CD4-positive, alpha-beta T cell treated with Interleukin-15 for 1 hour (primary cell): ENCODE results near the gene SLC44A3.
"Not testable (repeated sequence)": the region's sequence is repeated elsewhere in the genome, so short reads cannot be mapped to it uniquely, and the experiment has no call there.

ENCODE experiments used
- DNase-seq: peaks from one replicate; pipeline ENCODE4 v3.0.0-alpha.2; 2020

The SLC44A3 gene

GRCh38 chr1:94940738-94941137 lies 120.6 kb downstream of the SLC44A3 start:
- no peak for DNase-seq

GRCh38 chr1:94941480-94941879 lies 121.3 kb downstream of the SLC44A3 start:
- not testable (repeated sequence) for DNase-seq

- no peak for DNase-seq
Measured at GRCh38 chr1:94942171-94943128, 122.3 kb downstream of the SLC44A3 start.
